GM21737 (cell line): ENCODE data around the gene RNF224.

ENCODE experiments used
- ATAC-seq: cut with Tn5 transposase; IDR thresholded peaks from one replicate; pipeline ENCODE4 v1.9.1; 2021; ENCODE audit warnings: mild to moderate bottlenecking, moderate library complexity; ENCODE audit not compliant: unreplicated experiment

The RNF224 gene

GRCh38 chr9:137213160-137214060 lies 13.9 kb upstream of the RNF224 start:
- no peak for ATAC-seq

GRCh38 chr9:137214620-137215019 lies 12.7 kb upstream of the RNF224 start:
- no peak for ATAC-seq

DNA sequence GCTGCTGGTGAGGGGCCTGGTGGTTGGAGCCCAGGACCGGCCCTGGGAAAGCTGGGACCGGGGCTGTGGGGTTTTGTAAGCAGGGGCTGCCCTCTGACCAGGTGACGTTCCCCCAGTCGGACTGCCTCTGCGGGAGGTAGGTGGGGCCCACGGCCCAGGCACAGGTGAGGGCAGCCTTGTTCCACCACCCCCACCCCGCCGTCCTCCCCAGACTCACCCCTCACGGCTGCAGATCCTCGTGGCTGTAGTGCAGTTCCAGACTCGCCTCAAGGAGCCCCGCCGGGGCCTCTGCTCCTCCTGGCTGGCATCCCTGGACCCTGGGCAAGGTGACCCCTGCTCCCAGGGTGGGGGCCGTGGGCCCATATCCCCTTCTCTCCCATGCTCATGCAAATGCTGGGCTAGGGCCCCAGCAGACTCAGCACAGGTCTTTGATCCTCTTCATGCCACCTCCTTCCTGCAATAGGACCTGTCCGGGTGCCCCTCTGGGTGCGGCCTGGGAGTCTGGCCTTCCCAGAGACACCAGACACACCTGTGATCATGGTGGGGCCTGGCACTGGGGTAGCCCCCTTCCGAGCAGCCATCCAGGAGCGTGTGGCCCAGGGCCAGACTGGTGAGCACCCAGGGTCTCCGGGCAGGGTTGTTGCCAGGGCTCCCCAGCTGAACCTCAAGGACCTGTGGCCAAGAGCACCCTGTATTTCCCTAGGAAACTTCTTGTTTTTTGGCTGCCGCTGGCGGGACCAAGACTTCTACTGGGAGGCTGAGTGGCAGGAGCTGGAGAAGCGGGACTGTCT lies 11.9 kb upstream of the RNF224 start:
- ATAC-seq, result no peak

DNA sequence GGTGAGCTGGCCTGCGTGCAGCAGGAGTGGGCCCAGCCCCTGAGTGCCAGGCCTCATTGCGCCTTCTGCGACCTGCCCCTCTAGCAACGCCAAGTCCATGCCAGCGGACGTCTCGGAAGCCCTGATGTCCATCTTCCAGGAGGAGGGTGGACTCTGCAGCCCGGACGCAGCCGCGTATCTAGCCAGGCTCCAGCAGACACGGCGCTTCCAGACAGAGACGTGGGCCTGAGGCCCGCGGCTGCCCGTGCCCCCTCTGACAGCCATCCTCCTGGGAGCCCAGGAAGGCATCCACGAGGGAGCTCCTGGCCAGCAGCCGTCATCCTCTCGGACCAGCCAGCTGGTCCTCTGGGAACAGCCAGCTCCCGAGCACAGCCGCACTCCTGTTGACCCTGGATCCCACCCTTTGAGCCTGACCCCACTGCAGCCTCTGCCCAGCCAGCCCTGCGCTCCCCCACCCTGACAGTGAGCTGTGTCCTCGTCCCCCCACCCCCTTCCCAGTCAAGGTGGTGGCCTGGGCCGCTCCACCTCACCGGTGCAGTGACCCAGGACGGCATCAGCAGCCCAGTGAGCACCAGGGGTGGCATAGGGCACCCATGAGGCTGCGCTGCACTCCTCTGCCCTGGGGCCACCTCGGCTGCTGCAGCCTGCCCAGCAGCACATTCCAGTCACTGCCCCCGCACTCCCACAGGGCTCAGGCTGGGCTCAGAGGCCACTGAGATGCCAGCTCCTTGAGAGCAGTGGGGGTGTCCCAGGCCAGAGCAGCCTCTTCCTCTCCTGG lies 10.9 kb upstream of the RNF224 start:
- no peak for ATAC-seq

DNA sequence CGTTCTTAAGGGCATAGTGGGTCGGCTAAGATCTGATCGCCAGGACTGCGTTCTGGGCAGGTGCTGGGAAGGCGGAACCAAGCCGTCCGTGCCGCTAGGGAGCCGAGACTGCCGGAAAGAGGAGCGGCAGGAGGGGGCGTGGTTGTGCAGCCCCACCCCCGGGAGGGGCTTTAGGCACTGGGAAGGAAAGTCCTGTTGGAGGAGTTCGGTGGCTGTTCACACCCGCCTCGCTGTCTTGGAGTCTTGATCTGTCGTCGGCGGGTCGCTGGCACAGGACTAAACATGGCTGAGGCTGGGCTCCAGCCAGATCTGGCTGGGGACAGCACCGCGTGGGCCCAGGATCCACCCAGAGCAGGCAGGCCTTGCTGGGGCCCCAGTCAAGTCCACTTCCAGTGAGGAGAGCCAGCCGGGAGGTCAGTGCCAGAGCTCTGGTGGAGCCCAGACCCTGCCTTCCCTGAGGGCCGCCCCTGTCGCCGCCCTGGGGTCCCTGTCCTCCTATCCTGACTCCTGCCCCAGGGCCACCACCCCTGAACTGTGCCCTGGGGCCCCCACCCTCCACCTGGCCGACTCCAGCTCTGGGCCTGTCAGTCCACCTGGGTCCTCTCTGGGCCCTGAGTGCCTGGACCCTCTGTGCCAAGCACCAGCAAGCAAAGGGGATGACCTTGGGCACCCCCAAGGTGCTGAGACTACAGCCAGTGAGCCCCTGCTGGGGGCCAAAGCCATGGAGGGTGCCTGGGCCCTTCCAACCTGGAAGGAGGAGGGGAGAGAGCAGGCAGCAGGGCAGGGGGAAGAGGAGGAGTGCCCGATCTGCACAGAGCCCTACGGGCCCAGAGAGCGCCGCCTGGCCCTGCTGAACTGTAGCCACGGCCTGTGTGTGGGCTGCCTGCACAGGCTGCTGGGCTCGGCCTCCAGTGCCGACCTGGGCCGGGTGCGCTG lies 9.8 kb upstream of the RNF224 start:
- no peak for ATAC-seq

DNA sequence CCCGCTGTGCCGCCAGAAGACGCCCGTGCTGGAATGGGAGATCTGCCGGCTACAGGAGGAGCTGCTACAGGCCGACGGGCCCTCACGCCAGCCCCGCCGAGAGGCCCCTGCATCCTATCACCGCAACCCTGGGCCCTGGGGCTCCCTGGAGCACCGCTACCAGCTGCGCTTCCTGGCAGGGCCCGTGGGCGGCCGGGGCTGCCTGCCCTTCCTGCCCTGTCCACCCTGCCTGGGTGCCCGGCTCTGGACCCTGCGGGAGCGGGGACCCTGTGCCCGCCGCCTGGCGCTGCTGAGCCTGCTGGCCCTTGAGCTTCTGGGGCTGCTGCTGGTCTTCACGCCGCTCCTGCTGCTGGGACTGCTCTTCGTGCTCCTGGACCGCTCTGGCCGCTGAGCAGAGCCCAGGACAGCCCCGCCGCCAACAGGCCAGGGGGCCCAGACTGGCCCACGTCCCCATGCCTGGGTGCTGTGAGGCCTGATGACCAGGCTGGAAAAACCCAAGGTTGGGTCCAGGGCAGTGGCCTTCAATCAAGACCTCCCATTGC lies 9.0 kb upstream of the RNF224 start:
- no peak for ATAC-seq

- ATAC-seq, result no peak
Observed at GRCh38 chr9:137218754-137219271, 8.5 kb upstream of the RNF224 start.

DNA sequence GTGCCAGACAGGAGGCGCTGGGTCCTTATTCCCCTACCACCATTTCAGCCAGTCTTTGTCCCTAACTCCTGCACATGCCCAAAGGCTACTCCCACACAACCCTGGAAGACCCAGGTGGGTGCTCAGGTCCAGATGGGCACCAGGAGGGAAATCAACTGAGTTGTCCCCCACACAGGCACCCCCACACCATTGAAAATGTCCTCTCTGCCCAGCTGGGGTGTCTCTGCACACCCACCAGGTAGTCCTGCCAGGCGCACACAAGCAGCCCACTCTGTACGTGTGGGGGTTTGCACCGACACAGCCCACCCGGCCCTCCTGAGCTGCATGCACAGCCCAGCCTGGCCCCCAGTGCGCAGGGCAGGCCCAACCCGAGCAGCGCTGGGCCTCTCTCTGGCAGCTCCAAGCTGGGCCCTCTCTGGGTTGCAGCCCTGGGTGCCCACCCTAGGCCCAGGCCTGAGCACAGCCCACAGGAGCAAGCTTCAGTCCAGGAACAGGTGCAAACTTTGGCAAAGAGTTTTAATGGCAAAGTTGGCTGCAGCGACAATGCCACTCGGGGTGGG lies 7.5 kb upstream of the RNF224 start:
- ATAC-seq, result no peak

- no peak for ATAC-seq
Observed at GRCh38 chr9:137220317-137221094, 6.8 kb upstream of the RNF224 start.

DNA sequence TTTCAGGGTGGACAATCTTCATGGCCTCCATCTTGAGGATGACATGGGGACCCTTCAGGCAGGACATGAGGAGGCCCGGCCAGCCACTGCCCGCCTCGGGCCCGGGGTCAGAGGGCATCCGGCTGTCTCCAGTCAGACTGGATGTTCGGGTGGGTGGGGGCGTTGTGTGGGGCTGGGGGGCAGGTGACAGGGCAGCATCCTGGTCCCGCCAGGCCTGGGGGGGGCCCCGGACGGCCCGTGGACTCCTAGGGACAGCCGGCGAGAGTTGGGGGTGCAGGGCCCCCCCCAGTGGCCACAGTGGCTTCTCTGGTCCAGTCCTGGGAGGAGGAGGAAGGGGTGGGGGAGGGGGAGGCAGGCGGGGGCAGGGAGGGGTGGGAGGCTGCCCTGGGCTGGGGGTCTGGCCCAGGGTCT lies 6.2 kb upstream of the RNF224 start:
- no peak for ATAC-seq

DNA sequence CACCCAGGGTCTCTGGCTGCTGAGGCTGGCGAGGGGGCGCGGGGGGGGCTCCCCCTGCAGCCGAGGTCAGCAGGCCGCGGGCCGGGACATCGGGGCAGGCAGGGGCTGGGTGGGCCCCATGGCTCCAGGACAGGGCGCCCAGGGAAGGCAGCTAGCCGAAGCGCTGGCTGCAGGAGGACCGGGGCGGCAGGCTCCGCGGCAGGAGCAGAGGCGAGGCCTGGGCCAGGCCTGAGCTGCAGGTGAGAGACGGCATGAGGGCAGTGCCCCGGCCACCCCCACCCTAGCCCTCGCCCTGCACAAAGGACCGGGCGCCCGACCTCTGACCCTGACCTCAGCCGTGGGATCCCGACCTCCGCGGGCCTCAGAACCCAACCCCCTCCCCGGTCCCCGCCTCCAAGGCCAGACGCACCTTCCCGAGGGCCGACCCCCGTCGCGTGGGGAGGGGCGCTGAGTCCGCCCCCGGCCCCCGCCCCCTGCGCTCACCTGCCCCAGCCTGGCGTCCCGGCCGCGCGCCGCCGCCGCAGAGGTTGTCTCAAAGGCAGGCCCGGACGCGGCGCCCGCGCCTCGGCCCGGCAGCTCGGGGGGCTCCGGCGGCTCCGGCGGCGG lies 5.7 kb upstream of the RNF224 start:
- ATAC-seq, result no peak

- no peak for ATAC-seq
Observed at GRCh38 chr9:137222190-137223077, 4.9 kb upstream of the RNF224 start, which contains the start of gene RNF208. RNF208 (minus strand) TSS chr9:137222240; CDS start chr9:137221212, 1,028 bp downstream.

DNA sequence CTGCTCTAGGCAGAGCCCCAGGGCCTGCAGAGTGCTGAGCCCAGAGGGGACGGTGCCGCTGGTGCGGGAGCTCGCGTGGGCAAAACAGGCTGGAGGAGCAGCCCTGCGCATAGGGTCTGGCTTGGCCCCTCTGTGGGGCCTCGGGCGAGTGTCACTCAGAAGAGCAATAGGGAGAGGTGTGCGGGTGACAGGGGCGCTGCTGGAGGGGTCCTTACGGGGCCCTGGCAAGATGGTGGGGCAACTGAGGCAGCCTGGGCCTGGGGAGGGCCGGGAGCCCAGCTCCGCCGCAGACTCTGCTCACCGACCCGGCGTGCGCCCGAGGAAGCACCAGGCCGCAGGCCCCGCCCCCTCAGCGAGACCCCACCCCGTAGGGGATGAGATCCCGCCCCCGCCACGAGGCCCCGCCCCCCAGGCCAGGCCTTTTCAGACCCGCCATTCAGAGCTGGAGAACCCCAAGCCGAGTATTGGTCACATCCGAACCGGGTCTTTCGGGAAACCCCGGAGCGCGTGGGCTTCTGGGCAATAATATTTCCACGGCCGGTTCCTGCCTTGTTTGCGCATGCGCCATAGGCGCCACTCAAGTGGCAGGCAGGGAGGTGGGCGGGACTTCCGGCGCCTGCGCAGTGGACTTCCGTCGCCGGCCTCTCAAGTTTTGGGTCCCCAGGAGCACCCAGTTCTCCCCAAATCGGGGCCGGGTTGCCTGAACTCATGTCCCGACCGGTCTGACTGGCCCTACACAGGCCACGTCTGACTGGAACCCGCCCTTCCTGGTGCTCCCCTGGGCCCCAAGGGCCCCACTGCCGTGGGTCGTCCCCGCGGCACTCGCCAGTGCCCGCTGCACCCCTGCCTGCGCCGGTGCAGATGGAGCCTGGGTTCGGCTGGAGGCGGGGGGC lies 4.0 kb upstream of the RNF224 start:
- ATAC-seq, result peak; percentile 63

DNA sequence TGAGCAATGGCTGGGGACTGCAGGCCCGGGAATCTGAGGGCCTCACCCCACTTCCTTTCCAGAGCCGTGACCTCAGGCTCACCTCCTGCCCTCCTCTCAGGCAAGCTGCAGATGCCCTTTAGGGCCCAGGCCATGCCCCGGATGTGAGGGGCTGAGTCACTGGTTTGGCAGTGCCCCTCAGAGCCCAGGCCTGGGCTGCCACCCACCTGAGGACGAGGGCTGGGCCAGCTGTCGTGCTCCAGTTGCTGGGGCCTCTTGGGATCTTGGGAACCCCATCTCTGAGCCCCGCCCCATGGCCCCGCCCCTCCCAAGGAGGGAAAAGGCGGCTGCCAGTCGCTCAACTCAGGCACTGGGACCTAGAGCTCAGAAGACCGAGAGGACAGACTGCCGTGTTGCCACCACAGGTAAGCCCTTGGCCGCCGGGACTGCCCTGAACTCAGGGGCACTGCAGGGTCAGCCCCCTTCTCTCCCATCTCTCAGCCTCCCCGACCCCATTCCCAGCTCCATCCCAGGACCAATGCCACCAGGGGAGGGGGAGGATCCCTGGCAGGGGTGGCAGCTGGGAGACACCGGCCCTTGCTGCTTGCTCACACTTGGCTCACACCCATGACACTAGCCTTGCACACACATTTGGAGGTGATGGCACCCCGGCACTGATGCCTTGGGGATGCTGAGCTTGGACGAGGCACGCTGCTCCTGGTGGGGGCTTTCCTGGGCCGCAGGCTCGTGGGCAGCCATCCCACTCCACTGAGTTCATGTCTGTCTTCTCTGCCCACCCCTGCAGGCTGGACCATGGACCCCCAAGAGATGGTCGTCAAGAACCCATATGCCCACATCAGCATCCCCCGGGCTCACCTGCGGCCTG lies 2.2 kb upstream of the RNF224 start, which contains the start of gene CYSRT1:
Gene CYSRT1, plus strand, starts transcription at position 345 of the 865 bp plus-strand sequence. Its CDS starts 448 bp downstream, at position 793.
- ATAC-seq, result no peak
